NCI-H748 treated with DMSO at 0.1 percent for 48 hours (cell line): ENCODE data around the gene KCNJ9.
"Not testable (repeated sequence)": the region's sequence is repeated elsewhere in the genome, so short reads cannot be mapped to it uniquely, and the experiment has no call there.

Experiments used
- DNase-seq: peaks from one replicate; lab custom pipeline; 2025; lab: John Stamatoyannopoulos, UW

KCNJ9 gene

GRCh38 chr1:160103658-160104408 lies 22.5 kb downstream of the KCNJ9 start:
- DNase-seq = no peak

- no peak for DNase-seq
Measured at GRCh38 chr1:160104486-160104885, 23.1 kb downstream of the KCNJ9 start.

- no peak for DNase-seq
Measured at GRCh38 chr1:160105155-160105554, 23.8 kb downstream of the KCNJ9 start.

- no peak for DNase-seq
Measured at GRCh38 chr1:160107512-160107911, 26.2 kb downstream of the KCNJ9 start.

- DNase-seq = no peak
Measured at GRCh38 chr1:160108888-160109662, 27.7 kb downstream of the KCNJ9 start.

GRCh38 chr1:160109686-160110085 lies 28.3 kb downstream of the KCNJ9 start:
- no peak for DNase-seq

GRCh38 chr1:160111462-160111861 lies 30.1 kb downstream of the KCNJ9 start:
- DNase-seq = not testable (repeated sequence)

GRCh38 chr1:160112357-160112756 lies 31.0 kb downstream of the KCNJ9 start:
- no peak for DNase-seq

GRCh38 chr1:160113407-160113806 lies 32.1 kb downstream of the KCNJ9 start:
- DNase-seq = no peak

- no peak for DNase-seq
Measured at GRCh38 chr1:160114085-160114484, 32.7 kb downstream of the KCNJ9 start.

GRCh38 chr1:160115545-160116282 lies 34.4 kb downstream of the KCNJ9 start, which contains the start of gene ATP1A2:
Gene ATP1A2 (plus strand): TSS chr1:160115759. CDS start chr1:160115862, 103 bp downstream.
- no peak for DNase-seq

GRCh38 chr1:160116283-160117147 lies 35.2 kb downstream of the KCNJ9 start:
- DNase-seq = no peak

GRCh38 chr1:160117300-160117699 lies 36.0 kb downstream of the KCNJ9 start:
- no peak for DNase-seq

GRCh38 chr1:160117709-160118183 lies 36.4 kb downstream of the KCNJ9 start:
- no peak for DNase-seq

GRCh38 chr1:160118928-160119327 lies 37.6 kb downstream of the KCNJ9 start:
- DNase-seq = no peak

- no peak for DNase-seq
Measured at GRCh38 chr1:160120797-160121196, 39.5 kb downstream of the KCNJ9 start.

- DNase-seq = no peak
Measured at GRCh38 chr1:160121388-160121787, 40.0 kb downstream of the KCNJ9 start.

- DNase-seq = no peak
Measured at GRCh38 chr1:160122978-160123495, 41.7 kb downstream of the KCNJ9 start.

- DNase-seq = no peak
Measured at GRCh38 chr1:160123726-160124125, 42.4 kb downstream of the KCNJ9 start.

GRCh38 chr1:160124705-160125478 lies 43.6 kb downstream of the KCNJ9 start:
- DNase-seq = no peak
